HG02840 (cell line): ENCODE results near the gene RAB4B.
A peak's percentile ranks its signal among the peaks of the same experiment; 100 is the strongest.
"Not testable (repeated sequence)": the region's sequence is repeated elsewhere in the genome, so short reads cannot be mapped to it uniquely, and the experiment has no call there.

Experiments
- ATAC-seq: cut with Tn5 transposase; IDR thresholded peaks from one replicate; pipeline ENCODE4 v1.9.1; 2021; ENCODE audit warnings: mild to moderate bottlenecking, moderate library complexity, moderate number of reproducible peaks; ENCODE audit not compliant: unreplicated experiment, low FRiP score

RAB4B gene

GRCh38 chr19:40750058-40750873 lies 27.8 kb upstream of the RAB4B start, which contains the start of gene ACTMAP:
Gene ACTMAP, minus strand, starts transcription at chr19:40750477. Its CDS starts 674 bp downstream, at chr19:40749803.
- ATAC-seq, result peak; percentile 88

- ATAC-seq, result peak; percentile 63
Observed at GRCh38 chr19:40750874-40751537, 27.0 kb upstream of the RAB4B start, which contains the start of gene SNRPA. Gene SNRPA, plus strand, starts transcription at chr19:40751203. Its CDS starts 206 bp downstream, at chr19:40751409.

GRCh38 chr19:40752257-40752781 lies 25.7 kb upstream of the RAB4B start:
- no peak for ATAC-seq

- no peak for ATAC-seq
Observed at GRCh38 chr19:40754611-40755247, 23.3 kb upstream of the RAB4B start.

- no peak for ATAC-seq
Observed at GRCh38 chr19:40755248-40755624, 22.8 kb upstream of the RAB4B start.

- ATAC-seq, result no peak
Observed at GRCh38 chr19:40755791-40756190, 22.3 kb upstream of the RAB4B start.

- no peak for ATAC-seq
Observed at GRCh38 chr19:40756502-40757110, 21.4 kb upstream of the RAB4B start.

GRCh38 chr19:40758491-40758890 lies 19.6 kb upstream of the RAB4B start:
- ATAC-seq, result no peak

- no peak for ATAC-seq
Observed at GRCh38 chr19:40759352-40759751, 18.7 kb upstream of the RAB4B start.

GRCh38 chr19:40762754-40763470 lies 15.1 kb upstream of the RAB4B start:
- no peak for ATAC-seq

GRCh38 chr19:40763526-40763925 lies 14.5 kb upstream of the RAB4B start:
- ATAC-seq, result no peak

- no peak for ATAC-seq
Observed at GRCh38 chr19:40763963-40764362, 14.1 kb upstream of the RAB4B start.

GRCh38 chr19:40766385-40766784 lies 11.7 kb upstream of the RAB4B start:
- ATAC-seq, result not testable (repeated sequence)

- ATAC-seq, result no peak
Observed at GRCh38 chr19:40768869-40769268, 9.2 kb upstream of the RAB4B start.

- ATAC-seq, result not testable (repeated sequence)
Observed at GRCh38 chr19:40771101-40771862, 6.8 kb upstream of the RAB4B start.

GRCh38 chr19:40774916-40775631 lies 3.0 kb upstream of the RAB4B start, which contains the start of gene MIA:
Gene MIA, plus strand, starts transcription at chr19:40775521. Its CDS starts 22 bp downstream, at chr19:40775543.
- no peak for ATAC-seq

- ATAC-seq, result no peak
Observed at GRCh38 chr19:40775632-40776022, 2.4 kb upstream of the RAB4B start.

- ATAC-seq, result no peak
Observed at GRCh38 chr19:40776364-40776763, 1.7 kb upstream of the RAB4B start.
